WERI-Rb-1 (cell line): ENCODE measurements around the gene TMEM214.
A peak's percentile ranks its signal among the peaks of the same experiment; 100 is the strongest.

Experiments used
- DNase-seq: peaks from one replicate; pipeline ENCODE4 v3.0.0-alpha.2; 2020
- H3K27ac ChIP-seq: fragments of 250-450 bp; sonication (Bioruptor Pico); 2 replicates; pipeline ENCODE4 v1.5.1; 2020; ENCODE audit warnings: mild to moderate bottlenecking, moderate library complexity
- H3K27me3 ChIP-seq: fragments of 250-450 bp; sonication (Bioruptor Pico); 2 replicates; pipeline ENCODE4 v1.5.1; 2021; ENCODE audit warnings: mild to moderate bottlenecking, low read depth, moderate library complexity; ENCODE audit not compliant: insufficient read depth, severe bottlenecking
- H3K36me3 ChIP-seq: fragments of 250-450 bp; sonication (Bioruptor Pico); 2 replicates; pipeline ENCODE4 v1.5.1; 2020; ENCODE audit warnings: mild to moderate bottlenecking, moderate library complexity
- H3K4me3 ChIP-seq: 2 replicates; pipeline ENCODE4 v1.5.1; 2011; ENCODE audit warnings: low read depth, mild to moderate bottlenecking, control low read depth, low read length
- H3K9me3 ChIP-seq: fragments of 250-450 bp; sonication (Bioruptor Pico); 2 replicates; pipeline ENCODE4 v1.5.1; 2021; ENCODE audit warnings: mild to moderate bottlenecking, moderate library complexity; ENCODE audit not compliant: severe bottlenecking
- TF ChIP-seq, protein P1 (sequence below): IDR thresholded peaks from 2 replicates; pipeline ENCODE4 v1.5.1; 2011; ENCODE audit warnings: low read depth, mild to moderate bottlenecking, control low read depth, inconsistent platforms, low read length

The TMEM214 gene

DNA sequence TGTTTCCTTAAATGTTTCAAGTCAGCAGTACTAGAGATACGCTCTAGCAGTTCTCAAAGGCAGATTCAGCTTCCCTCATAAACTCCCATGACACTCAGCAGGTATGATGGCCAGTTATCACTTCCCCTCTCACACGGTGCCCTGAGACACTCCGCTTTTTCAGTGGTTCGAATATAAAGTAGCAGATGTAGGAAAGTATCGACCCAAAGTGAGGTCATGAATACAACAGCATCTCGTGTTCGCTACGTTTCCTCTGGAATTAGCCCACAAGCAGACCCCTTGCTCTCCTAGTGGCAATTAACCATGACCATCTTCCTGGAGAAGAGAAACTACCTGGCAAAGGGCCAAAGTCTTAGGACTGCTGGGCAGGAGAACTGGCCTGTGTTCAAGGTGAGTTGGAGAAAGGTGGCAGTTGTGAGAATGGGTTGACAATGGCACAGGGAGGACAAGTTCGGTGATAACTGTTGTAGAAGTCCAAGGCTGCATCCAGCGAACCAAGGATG is 9.4 kb downstream of the TMEM214 start:
- H3K36me3 ChIP-seq = peaks cover 46% of the 10 kb centered on the region
- DNase-seq = no peak
- H3K27ac ChIP-seq = no peak overlapping the region
- H3K4me3 ChIP-seq = no peak overlapping the region
- no peaks in the 10 kb centered on the region for H3K27me3 ChIP-seq
- no peaks in the 10 kb centered on the region for H3K9me3 ChIP-seq
- TF ChIP-seq, protein P1, sequence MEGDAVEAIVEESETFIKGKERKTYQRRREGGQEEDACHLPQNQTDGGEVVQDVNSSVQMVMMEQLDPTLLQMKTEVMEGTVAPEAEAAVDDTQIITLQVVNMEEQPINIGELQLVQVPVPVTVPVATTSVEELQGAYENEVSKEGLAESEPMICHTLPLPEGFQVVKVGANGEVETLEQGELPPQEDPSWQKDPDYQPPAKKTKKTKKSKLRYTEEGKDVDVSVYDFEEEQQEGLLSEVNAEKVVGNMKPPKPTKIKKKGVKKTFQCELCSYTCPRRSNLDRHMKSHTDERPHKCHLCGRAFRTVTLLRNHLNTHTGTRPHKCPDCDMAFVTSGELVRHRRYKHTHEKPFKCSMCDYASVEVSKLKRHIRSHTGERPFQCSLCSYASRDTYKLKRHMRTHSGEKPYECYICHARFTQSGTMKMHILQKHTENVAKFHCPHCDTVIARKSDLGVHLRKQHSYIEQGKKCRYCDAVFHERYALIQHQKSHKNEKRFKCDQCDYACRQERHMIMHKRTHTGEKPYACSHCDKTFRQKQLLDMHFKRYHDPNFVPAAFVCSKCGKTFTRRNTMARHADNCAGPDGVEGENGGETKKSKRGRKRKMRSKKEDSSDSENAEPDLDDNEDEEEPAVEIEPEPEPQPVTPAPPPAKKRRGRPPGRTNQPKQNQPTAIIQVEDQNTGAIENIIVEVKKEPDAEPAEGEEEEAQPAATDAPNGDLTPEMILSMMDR = no peak

DNA sequence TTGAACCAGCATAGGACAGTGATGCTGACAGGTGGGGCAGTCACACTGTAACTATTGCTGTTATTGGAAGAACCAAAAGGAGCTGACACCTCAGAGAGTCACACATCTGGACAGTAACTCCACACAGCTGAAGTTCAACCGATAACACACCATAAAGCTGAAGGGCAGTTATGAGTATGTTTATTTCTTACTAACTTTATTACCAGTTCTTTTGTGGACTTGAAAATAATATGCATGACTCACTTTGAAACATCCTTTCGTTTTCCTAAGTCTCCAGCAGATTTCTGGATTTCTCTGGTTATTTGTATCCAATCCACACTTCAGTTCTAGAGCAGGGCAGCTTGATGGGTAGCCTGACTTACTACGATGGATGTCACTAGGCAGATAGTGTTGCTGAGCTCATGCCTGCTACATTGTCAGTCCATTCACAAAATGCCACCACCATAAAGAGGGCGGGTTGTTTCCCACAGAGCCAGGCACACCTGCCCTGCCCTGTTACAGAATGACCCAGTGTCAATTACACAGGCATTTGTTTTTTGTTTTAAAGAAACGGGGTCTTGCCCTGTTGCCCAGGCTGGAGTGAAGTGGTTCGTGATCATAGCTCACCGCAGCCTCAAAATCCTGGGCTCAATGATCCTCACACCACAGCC is 10.3 kb downstream of the TMEM214 start:
- DNase-seq = no peak
- Histone ChIP-seq H3K9me3 (no peaks in the 10 kb centered on the region), H3K36me3 (peaks cover 37% of the 10 kb centered on the region), H3K4me3 (no peak overlapping the region), H3K27me3 (no peaks in the 10 kb centered on the region), H3K27ac (no peak overlapping the region)
- TF ChIP-seq, protein P1 = no peak

DNA sequence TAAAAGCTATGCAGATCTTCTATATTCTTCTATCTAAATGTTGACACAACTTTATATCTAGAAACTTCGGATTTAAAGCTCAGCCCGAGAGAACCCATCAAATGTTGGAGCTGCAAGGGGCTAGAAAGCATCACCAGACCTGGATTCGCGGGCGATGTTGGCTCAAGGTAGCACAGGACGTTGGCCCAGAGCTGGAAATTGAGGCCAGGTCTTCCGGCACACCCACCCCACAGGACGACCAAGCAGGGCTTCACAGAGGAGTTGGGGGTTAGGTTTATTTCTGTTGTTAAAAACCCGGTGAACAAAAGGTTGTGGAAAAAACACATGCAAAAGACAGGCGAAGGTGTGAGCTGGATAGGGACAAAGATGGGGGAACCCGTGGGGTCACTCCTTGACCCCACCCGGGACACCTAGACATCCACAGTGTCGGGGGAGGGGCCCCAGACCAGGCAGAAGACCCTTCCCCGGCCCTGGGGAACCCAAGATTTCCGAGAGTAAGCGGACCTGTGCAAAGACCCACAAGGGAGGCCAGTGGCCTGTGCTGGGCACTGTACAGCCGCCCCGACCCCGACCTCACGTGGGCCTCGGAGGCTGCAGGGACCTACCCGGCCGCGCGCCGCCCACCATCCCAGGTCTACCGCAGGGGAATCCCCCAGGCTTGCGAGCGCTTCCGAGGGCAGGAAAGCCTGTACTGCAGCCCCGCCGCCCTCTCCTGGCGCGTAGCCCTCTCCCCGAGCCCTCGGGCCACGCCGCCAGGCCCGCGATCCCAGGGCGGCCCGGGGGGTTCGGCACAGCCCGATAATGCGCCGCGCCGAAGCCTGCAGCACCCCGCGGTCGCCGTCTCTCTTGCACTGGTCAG is 16.9 kb downstream of the TMEM214 start:
- peak overlapping the region; percentile 79 for H3K27ac ChIP-seq
- DNase-seq = peak; percentile 67
- TF ChIP-seq, protein P1 = no peak

DNA sequence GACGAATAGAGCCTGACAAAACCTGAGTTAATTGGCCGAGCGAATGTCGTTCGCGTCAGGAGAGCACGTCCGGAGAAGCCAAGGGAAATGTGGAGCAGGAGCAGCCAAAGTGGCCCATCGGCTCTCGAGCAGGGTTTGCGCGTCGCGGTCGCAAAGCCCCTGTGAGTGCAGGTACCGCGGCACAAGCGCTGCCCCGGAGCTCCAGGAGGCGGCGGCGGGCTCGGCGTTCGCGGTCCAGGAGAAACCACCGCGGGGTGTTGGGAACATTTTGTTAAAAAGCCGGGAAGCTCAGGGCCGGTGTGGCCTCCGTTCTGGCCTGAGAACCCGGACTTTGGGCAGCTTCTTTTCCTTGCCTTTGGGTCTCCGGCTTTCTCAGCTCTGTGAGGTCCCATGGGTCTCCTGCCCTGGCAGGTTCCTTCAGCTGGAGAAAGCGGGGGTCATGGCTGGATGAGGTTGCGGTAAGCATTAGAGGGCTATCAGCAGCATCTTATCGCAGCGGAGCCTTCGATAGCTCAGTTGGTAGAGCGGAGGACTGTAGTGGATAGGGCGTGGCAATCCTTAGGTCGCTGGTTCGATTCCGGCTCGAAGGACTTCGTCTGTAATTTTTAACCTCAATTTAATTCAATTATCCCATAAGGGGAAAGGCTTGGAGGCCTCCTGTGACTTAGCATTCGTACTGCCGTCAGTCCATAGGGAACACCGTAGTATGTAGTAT is 17.7 kb downstream of the TMEM214 start:
- DNase-seq = peak; percentile 94
- Histone ChIP-seq H3K36me3 (peaks cover 27% of the 10 kb centered on the region), H3K27ac (peak overlapping the region; percentile 81), H3K4me3 (peak overlapping the region; percentile 85), H3K9me3 (no peaks in the 10 kb centered on the region), H3K27me3 (no peaks in the 10 kb centered on the region)
- TF ChIP-seq, protein P1 = 0 out of 2 replicates have a peak, but pooled peaks have one; percentile 34

More for the DNA sequence above, 16.9 kb downstream of the TMEM214 start:
- Histone ChIP-seq H3K36me3 (peaks cover 19% of the 10 kb centered on the region), H3K4me3 (peak overlapping the region; percentile 85), H3K27me3 (no peaks in the 10 kb centered on the region), H3K9me3 (no peaks in the 10 kb centered on the region)

DNA sequence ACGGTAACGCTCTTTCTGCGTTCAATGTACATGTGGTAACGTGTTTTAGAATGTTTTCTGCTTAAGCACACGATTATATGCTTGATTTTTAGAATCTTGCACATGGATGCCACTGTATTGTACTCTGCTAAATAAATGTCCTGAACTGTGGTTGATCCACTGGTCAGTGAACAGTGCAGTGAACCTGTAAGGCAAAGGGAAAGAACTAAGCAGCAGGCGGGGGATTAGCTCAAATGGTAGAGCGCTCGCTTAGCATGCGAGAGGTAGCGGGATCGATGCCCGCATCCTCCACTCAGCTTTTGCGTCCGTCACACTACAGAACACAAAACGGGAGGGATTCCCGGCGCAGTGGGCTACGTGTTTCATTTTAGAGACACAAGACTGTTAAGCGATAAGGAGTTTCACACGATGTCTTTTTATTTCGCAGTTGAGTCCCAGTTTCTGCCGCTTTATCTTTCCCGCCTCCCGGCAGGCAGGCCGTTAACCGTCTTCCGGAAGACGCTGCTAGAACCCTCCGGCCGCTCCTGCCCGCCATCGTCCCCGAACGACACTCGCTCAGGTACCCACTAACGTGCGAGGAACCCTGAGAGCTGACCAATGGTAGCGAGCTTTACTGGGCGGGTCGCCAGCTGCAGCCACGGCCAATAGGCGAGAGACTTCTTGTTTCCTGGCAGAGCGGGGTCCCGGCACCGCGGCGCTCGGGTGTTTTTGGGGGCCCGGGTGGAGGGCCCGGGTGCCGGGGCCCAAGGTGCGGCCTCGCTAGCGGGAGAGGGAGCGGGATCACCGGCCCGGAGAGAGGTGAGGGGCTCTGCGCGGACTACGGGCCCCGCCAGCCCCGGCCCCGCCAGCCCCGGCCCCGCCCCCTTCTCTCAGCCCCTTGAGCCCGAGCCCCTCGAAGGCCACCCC is 18.5 kb downstream of the TMEM214 start, which contains the start of gene AGBL5:
Gene AGBL5, plus strand, starts transcription at position 673 of the 906 bp plus-strand sequence. CDS start 1,291 bp downstream, outside the sequence.
- Histone ChIP-seq H3K36me3 (peaks cover 35% of the 10 kb centered on the region), H3K27ac (peak within 1 kb of the TSS; percentile 81), H3K9me3 (no peaks in the 10 kb centered on the region), H3K27me3 (no peaks in the 10 kb centered on the region), H3K4me3 (peak within 1 kb of the TSS; percentile 85)
- DNase-seq = peak; percentile 97
- TF ChIP-seq, protein P1 = no peak
